Suprapubic skin (tissue), 4 donors: ENCODE data around the gene SVEP1.
A peak's percentile ranks its signal among the peaks of the same experiment; 100 is the strongest.

ENCODE experiments used
- EP300 ChIP-seq: sonication (generic); formaldehyde crosslinking; IDR thresholded peaks from one replicate; pipeline ENCODE4 v1.6.1; 2017; ENCODE audit warnings: antibody characterized with exemption
- POLR2A ChIP-seq, 2 donors: fragments of 450-650 bp; IDR thresholded peaks; one replicate each; pipeline ENCODE4 v1.6.1; 2017; ENCODE audit warnings: antibody characterized with exemption in 2 of 2, mild to moderate bottlenecking in 2 of 2, moderate library complexity in 2 of 2
- POLR2AphosphoS5 ChIP-seq, 3 donors: sonication (generic); formaldehyde crosslinking; IDR thresholded peaks; one replicate each; pipeline ENCODE4 v1.6.1; 2017; ENCODE audit warnings: antibody characterized with exemption in 3 of 3
- TF ChIP-seq, protein P1 (sequence below), 2 donors: fragments of 200-600 bp in 1 of 2; fragments of 450-650 bp in 1 of 2; sonication (generic) in 1 of 2; IDR thresholded peaks; one replicate each; pipeline ENCODE4 v1.5.1; 2016 to 2019; ENCODE audit warnings: antibody characterized with exemption in 2 of 2, mild to moderate bottlenecking in 1 of 2, moderate library complexity in 1 of 2

DNA sequence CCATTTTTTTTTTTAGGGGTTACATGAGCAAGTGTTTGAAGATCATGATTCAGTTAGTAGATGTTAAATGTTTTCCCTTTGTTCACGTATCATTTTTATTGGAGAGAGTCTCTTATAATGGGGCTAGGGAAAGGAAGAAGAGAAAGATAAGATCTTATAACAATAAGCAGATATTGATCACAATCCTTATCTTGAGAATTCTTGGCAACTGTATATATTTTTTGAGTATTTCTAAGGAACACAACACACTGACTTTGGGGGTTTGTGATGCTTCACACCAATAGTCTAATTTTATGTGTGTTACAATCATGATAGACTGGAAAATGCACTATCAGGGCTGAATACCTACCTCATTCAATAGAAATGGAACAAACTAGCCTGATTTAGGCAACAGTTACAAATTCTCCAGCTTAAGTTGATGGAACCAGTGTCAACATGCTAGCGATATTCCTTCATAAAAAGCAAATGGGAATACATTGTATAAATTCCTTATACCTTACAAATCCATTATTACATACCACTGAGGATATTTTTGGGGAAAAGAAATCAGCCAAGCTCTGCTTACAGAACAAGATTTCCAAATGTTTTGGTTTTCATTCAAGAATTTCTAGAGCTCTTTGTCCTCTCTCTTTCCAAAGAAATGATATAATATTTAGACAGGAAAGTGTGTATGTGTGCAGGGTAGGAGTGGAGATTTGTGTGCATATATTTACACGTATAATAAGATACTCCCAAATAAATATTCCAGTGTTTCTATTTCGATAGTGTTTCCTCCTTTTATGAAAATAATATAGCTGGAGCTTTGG is 41.5 kb downstream of the SVEP1 start:
- TF ChIP-seq, protein P1, sequence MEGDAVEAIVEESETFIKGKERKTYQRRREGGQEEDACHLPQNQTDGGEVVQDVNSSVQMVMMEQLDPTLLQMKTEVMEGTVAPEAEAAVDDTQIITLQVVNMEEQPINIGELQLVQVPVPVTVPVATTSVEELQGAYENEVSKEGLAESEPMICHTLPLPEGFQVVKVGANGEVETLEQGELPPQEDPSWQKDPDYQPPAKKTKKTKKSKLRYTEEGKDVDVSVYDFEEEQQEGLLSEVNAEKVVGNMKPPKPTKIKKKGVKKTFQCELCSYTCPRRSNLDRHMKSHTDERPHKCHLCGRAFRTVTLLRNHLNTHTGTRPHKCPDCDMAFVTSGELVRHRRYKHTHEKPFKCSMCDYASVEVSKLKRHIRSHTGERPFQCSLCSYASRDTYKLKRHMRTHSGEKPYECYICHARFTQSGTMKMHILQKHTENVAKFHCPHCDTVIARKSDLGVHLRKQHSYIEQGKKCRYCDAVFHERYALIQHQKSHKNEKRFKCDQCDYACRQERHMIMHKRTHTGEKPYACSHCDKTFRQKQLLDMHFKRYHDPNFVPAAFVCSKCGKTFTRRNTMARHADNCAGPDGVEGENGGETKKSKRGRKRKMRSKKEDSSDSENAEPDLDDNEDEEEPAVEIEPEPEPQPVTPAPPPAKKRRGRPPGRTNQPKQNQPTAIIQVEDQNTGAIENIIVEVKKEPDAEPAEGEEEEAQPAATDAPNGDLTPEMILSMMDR (IDR thresholded peaks at IDR 0.05) = no peak
- TF ChIP-seq POLR2AphosphoS5 (IDR thresholded peaks at IDR 0.05) (peak in 1 of 3 donors; percentile 25), EP300 (no peak), POLR2A (IDR thresholded peaks at IDR 0.05) (no peak)
